Endothelial cell of umbilical vein (primary cell): ENCODE measurements around the gene FCSK. TPM values are rescaled to one million over a fixed set of nuclear protein-coding genes. Genes with fewer than 3 reads are reported as not detected.
A peak's percentile ranks its signal among the peaks of the same experiment; 100 is the strongest.

ENCODE experiments used
- BruUV-seq: library from RNA; stranded (reverse); fragments of 400-500 nt; replicated peaks from 2 replicates; lab custom pipeline; 2021; lab: Mats Ljungman, UMichigan
- CTCF ChIA-PET: fragments of 300-600, 350-600 bp; sonication (Branson Sonifier 250); formaldehyde crosslinking; loops from one replicate; lab custom pipeline; 2021; ENCODE audit warnings: antibody characterized with exemption, inconsistent platforms; lab: Charles Lee
- POLR2A ChIA-PET: fragments of 300-600, 350-600 bp; sonication (Branson Sonifier 250); formaldehyde crosslinking; loops from one replicate; lab custom pipeline; 2021; ENCODE audit warnings: antibody characterized with exemption, inconsistent platforms; lab: Charles Lee
- DNase-seq: peaks from one replicate; pipeline ENCODE4 v3.0.0-alpha.2; 2011; ENCODE audit warnings: low read depth, low spot score
- FAIRE-seq: peaks from 2 replicates; lab custom pipeline; 2011; peaks lifted over from hg19 to GRCh38; lab: Jason Lieb, UNC
- H2AFZ ChIP-seq: 2 replicates; pipeline ENCODE4 v1.6.0; 2012; ENCODE audit warnings: low read depth, low read length, control low read depth, inconsistent platforms
- H3K27ac ChIP-seq: 2 replicates; pipeline ENCODE4 v1.5.1; 2011; ENCODE audit warnings: low read depth, mild to moderate bottlenecking, control low read depth, low read length, moderate library complexity; ENCODE audit not compliant: insufficient read depth
- H3K27me3 ChIP-seq, 2 experiments: 2 replicates each; pipeline versions ENCODE4 v1.6.0 to v1.6.1; 2011; ENCODE audit warnings: low read length in 2 of 2, mixed read lengths in 1 of 2; ENCODE audit not compliant: control insufficient read depth in 2 of 2, insufficient read depth in 2 of 2
- H3K36me3 ChIP-seq, 2 experiments: 2 replicates in 1 of 2; 3 replicates in 1 of 2; pipeline ENCODE4 v1.5.1; 2011; ENCODE audit warnings: low read length in 2 of 2, mild to moderate bottlenecking in 1 of 2, moderate library complexity in 1 of 2; ENCODE audit not compliant: control insufficient read depth in 2 of 2, insufficient read depth in 2 of 2; ENCODE audit errors: extremely low read depth in 1 of 2
- H3K4me1 ChIP-seq: 3 replicates; pipeline ENCODE4 v1.5.1; 2011; ENCODE audit warnings: mild to moderate bottlenecking, low read length; ENCODE audit not compliant: control insufficient read depth, insufficient read depth; ENCODE audit errors: extremely low read depth
- H3K4me2 ChIP-seq: 2 replicates; pipeline ENCODE4 v1.6.1; 2011; ENCODE audit warnings: low read length, control low read depth, mixed read lengths; ENCODE audit not compliant: insufficient read depth
- H3K4me3 ChIP-seq, 3 experiments: fragments of 200-600 bp in 1 of 3; sonication (generic), shearing (Covaris generic) in 1 of 3; replicated peaks in 1 of 3; 2 replicates each; pipeline ENCODE4 v1.5.1; 2011 to 2016; ENCODE audit warnings: control low read depth in 3 of 3, low read length in 3 of 3, mild to moderate bottlenecking in 2 of 3, inconsistent platforms in 1 of 3, low read depth in 1 of 3, moderate library complexity in 1 of 3; ENCODE audit not compliant: insufficient read depth in 1 of 3
- H3K79me2 ChIP-seq: 2 replicates; pipeline ENCODE4 v1.6.0; 2012; ENCODE audit warnings: low read length, inconsistent platforms; ENCODE audit not compliant: control insufficient read depth, insufficient read depth
- H3K9ac ChIP-seq: replicated peaks from 2 replicates; pipeline ENCODE3; 2011; ENCODE audit warnings: low read length, control low read depth; ENCODE audit not compliant: insufficient read depth; ENCODE audit errors: extremely low read depth
- H3K9me1 ChIP-seq: replicated peaks from 3 replicates; pipeline ENCODE4 v1.6.0; 2011; ENCODE audit warnings: mild to moderate bottlenecking, low read length; ENCODE audit not compliant: control insufficient read depth, insufficient read depth; ENCODE audit errors: extremely low read depth
- H3K9me3 ChIP-seq: replicated peaks from 2 replicates; pipeline ENCODE4 v1.5.1; 2012; ENCODE audit warnings: low read length, inconsistent platforms; ENCODE audit not compliant: control insufficient read depth, insufficient read depth
- H4K20me1 ChIP-seq: replicated peaks from 2 replicates; pipeline ENCODE3; 2011; ENCODE audit warnings: mild to moderate bottlenecking, low read length; ENCODE audit not compliant: control insufficient read depth, insufficient read depth; ENCODE audit errors: extremely low read depth
- EZH2 ChIP-seq: IDR thresholded peaks from 2 replicates; pipeline ENCODE4 v1.6.1; 2012; ENCODE audit warnings: borderline replicate concordance, low read depth, mild to moderate bottlenecking, moderate library complexity, low read length, inconsistent platforms; ENCODE audit not compliant: severe bottlenecking
- FOS ChIP-seq: IDR thresholded peaks from 2 replicates; pipeline ENCODE4 v1.6.1; 2011; ENCODE audit warnings: mild to moderate bottlenecking, low read length, moderate library complexity, borderline replicate concordance; ENCODE audit not compliant: insufficient read depth
- JUN ChIP-seq: IDR thresholded peaks from 2 replicates; pipeline ENCODE4 v1.6.1; 2011; ENCODE audit warnings: borderline replicate concordance, low read depth; ENCODE audit not compliant: insufficient read length, insufficient read depth
- MYC ChIP-seq: IDR thresholded peaks from one replicate; pipeline ENCODE4 v1.6.1; 2011; ENCODE audit warnings: mild to moderate bottlenecking, low read depth, low read length
- POLR2A ChIP-seq: IDR thresholded peaks from 2 replicates; pipeline ENCODE4 v1.6.1; 2012; ENCODE audit warnings: low read depth, mild to moderate bottlenecking, control low read depth, low read length
- POLR2AphosphoS5 ChIP-seq: IDR thresholded peaks from 2 replicates; pipeline ENCODE4 v1.6.1; 2012; ENCODE audit warnings: low read depth, mild to moderate bottlenecking, control low read depth, low read length, moderate library complexity; ENCODE audit not compliant: insufficient read depth
- dilution Hi-C: fragments of 300-500 bp; cut with MboI; formaldehyde crosslinking; loops from one replicate; pipeline ENCODE4 v1.15.0; 2019; ENCODE audit warnings: low sequenced_read_pairs; ENCODE audit not compliant: extremely low pct_ligation_motif_present
- intact Hi-C: fragments of 100-400 bp; cut with micrococcal nuclease; formaldehyde crosslinking; loops from one replicate; pipeline ENCODE4 v1.10.0; 2022
- polyA plus RNA-seq, 4 experiments: library from polyadenylated mRNA; depleted of rRNA in 3 of 4; stranded (reverse) in 3 of 4; unstranded in 1 of 4; fragments of >200 nt; gene quantifications; 2 replicates each; pipeline versions ENCODE4 v1.2.1 to v1.2.3, GENCODE V29; 2011 to 2012; ENCODE audit warnings: missing spikeins in 1 of 4
- total RNA-seq: library from RNA; stranded (reverse); gene quantifications from 2 replicates; pipeline ENCODE4 v1.2.3, GENCODE V29; 2021

FCSK gene
- total and polyA plus RNA-seq, 2 donors (not counting 3 experiments of a cell fraction or from before 2014, with no cell fraction given): 12.4 to 18.0 TPM

GRCh38 chr16:70520612-70521297 lies 66.4 kb downstream of the FCSK start:
- no peak overlapping the region for H3K4me3 ChIP-seq
- H4K20me1 ChIP-seq: no peaks in the 10 kb centered on the region
- H2AFZ ChIP-seq: no peak overlapping the region
- DNase-seq (no peak), FAIRE-seq (peak; percentile 70)
- H3K9ac ChIP-seq: no peak overlapping the region
- H3K4me2 ChIP-seq: peak overlapping the region; percentile 24
- H3K4me1 ChIP-seq: peaks cover 24% of the 10 kb centered on the region
- no peaks in the 10 kb centered on the region for H3K27me3 ChIP-seq
- TF ChIP-seq POLR2A (no peak), POLR2AphosphoS5 (no peak), MYC (no peak), FOS (peak; percentile 56), EZH2 (no peak), JUN (peak; percentile 17)
- no TSS peak for BruUV-seq
- intact Hi-C loops: no loop called here
- no peaks in the 10 kb centered on the region for H3K9me3 ChIP-seq
- no peaks in the 10 kb centered on the region for H3K9me1 ChIP-seq
- POLR2A ChIA-PET: interaction anchor here (0.7 kb wide), 1 partner anchor 160 kb away, joined by 3 read pairs; no protein-coding TSS in a partner anchor
- H3K36me3 ChIP-seq: peaks cover 2 to 3% of the 10 kb centered on the region in 2 experiments
- H3K27ac ChIP-seq: no peak overlapping the region
- dilution Hi-C loops: no loop called here
- H3K79me2 ChIP-seq: peaks cover 33% of the 10 kb centered on the region
- CTCF ChIA-PET: interaction anchor here (1.9 kb wide), 1 partner anchor 12 kb away, joined by 9 read pairs; no protein-coding TSS in a partner anchor
